IMR-90 (cell line): Measurements from ENCODE around the gene WRAP53. TPM values are rescaled to one million over a fixed set of nuclear protein-coding genes. Genes with fewer than 3 reads are reported as not detected.

ENCODE experiments used
- ATAC-seq: fragments of 200-7000 bp; cut with Tn5 transposase; 2 replicates; pipeline ENCODE4 v1.9.1; 2020; ENCODE audit warnings: low read depth, mild to moderate bottlenecking, moderate library complexity
- BruUV-seq: library from RNA; stranded (reverse); fragments of 400-500 nt; replicated peaks from 2 replicates; lab custom pipeline; 2021; lab: Mats Ljungman, UMichigan
- CTCF ChIA-PET: fragments of 300-600 bp; formaldehyde crosslinking; extraction: SDS; loops from one replicate; lab custom pipeline; 2021; ENCODE audit warnings: antibody characterized with exemption; lab: Yijun Ruan, JAX
- POLR2A ChIA-PET: fragments of 300-600 bp; sonication (Branson Sonifier 250); formaldehyde crosslinking; loops from one replicate; lab custom pipeline; 2022; ENCODE audit warnings: antibody characterized with exemption; ENCODE audit not compliant: unreplicated experiment; lab: Charles Lee
- DNase-seq: peaks from one replicate; pipeline ENCODE4 v3.0.0; 2013
- H2AFZ ChIP-seq: replicated peaks from 2 replicates; pipeline ENCODE3; 2013; ENCODE audit warnings: low read length, mild to moderate bottlenecking; ENCODE audit not compliant: poor library complexity
- H2AK5ac ChIP-seq: 2 replicates; pipeline ENCODE4 v1.6.1; 2013; ENCODE audit warnings: low read depth, low read length, inconsistent platforms
- H2AK9ac ChIP-seq: replicated peaks from 2 replicates; pipeline ENCODE3; 2013; ENCODE audit warnings: mild to moderate bottlenecking, low read depth, low read length, moderate library complexity; ENCODE audit not compliant: poor library complexity
- H2BK120ac ChIP-seq: 2 replicates; pipeline ENCODE4 v1.6.1; 2013; ENCODE audit warnings: low read depth, low read length, inconsistent platforms
- H2BK15ac ChIP-seq: 3 replicates; pipeline ENCODE4 v1.6.1; 2013; ENCODE audit warnings: low read depth, low read length, inconsistent platforms
- H2BK20ac ChIP-seq: 2 replicates; pipeline ENCODE4 v1.6.1; 2013; ENCODE audit warnings: low read depth, mild to moderate bottlenecking, inconsistent platforms, low read length, moderate library complexity
- H2BK5ac ChIP-seq: 2 replicates; pipeline ENCODE4 v1.6.1; 2013; ENCODE audit warnings: mild to moderate bottlenecking, low read depth, low read length, inconsistent platforms; ENCODE audit not compliant: poor library complexity, severe bottlenecking
- H3K14ac ChIP-seq: replicated peaks from 2 replicates; pipeline ENCODE4 v1.6.1; 2013; ENCODE audit warnings: low read depth, low read length, inconsistent platforms
- H3K18ac ChIP-seq: 2 replicates; pipeline ENCODE4 v1.6.1; 2013; ENCODE audit warnings: low read depth, low read length, control low read depth
- H3K23ac ChIP-seq: 2 replicates; pipeline ENCODE4 v1.6.1; 2013; ENCODE audit warnings: low read depth, low read length, inconsistent platforms
- H3K27ac ChIP-seq: 2 replicates; pipeline ENCODE4 v1.5.1; 2013; ENCODE audit warnings: mild to moderate bottlenecking, control low read depth, low read length; ENCODE audit not compliant: insufficient read depth
- H3K27me3 ChIP-seq: 2 replicates; pipeline ENCODE4 v1.6.1; 2013; ENCODE audit warnings: low read length; ENCODE audit not compliant: control insufficient read depth, insufficient read depth
- H3K36me3 ChIP-seq: 2 replicates; pipeline ENCODE4 v1.6.1; 2013; ENCODE audit warnings: low read length, mixed read lengths; ENCODE audit not compliant: control insufficient read depth, insufficient read depth
- H3K4ac ChIP-seq: 2 replicates; pipeline ENCODE4 v1.6.1; 2013; ENCODE audit warnings: low read depth, low read length, inconsistent platforms
- H3K4me1 ChIP-seq: 2 replicates; pipeline ENCODE4 v1.6.1; 2013; ENCODE audit warnings: low read length, mixed read lengths; ENCODE audit not compliant: control insufficient read depth, insufficient read depth
- H3K4me2 ChIP-seq: 2 replicates; pipeline ENCODE4 v1.6.1; 2013; ENCODE audit warnings: low read depth, mild to moderate bottlenecking, control low read depth, low read length, moderate library complexity
- H3K4me3 ChIP-seq: 2 replicates; pipeline ENCODE4 v1.5.1; 2013; ENCODE audit warnings: low read depth, mild to moderate bottlenecking, control low read depth, low read length, moderate library complexity; ENCODE audit not compliant: insufficient read depth
- H3K56ac ChIP-seq: 2 replicates; pipeline ENCODE4 v1.6.1; 2013; ENCODE audit warnings: low read length, inconsistent platforms; ENCODE audit not compliant: insufficient read depth; ENCODE audit errors: extremely low read depth
- H3K79me1 ChIP-seq, 2 experiments: 2 replicates each; pipeline ENCODE4 v1.6.1; 2013; ENCODE audit warnings: low read length in 2 of 2, inconsistent platforms in 1 of 2, low read depth in 1 of 2
- H3K9ac ChIP-seq: 2 replicates; pipeline ENCODE4 v1.6.1; 2013; ENCODE audit warnings: low read depth, low read length, control low read depth
- H3K9me1 ChIP-seq: 2 replicates; pipeline ENCODE4 v1.6.1; 2013; ENCODE audit warnings: low read length, inconsistent platforms; ENCODE audit not compliant: insufficient read depth
- H3K9me3 ChIP-seq: 2 replicates; pipeline ENCODE4 v1.6.1; 2013; ENCODE audit warnings: low read length; ENCODE audit not compliant: control insufficient read depth, insufficient read depth
- H4K20me1 ChIP-seq: 2 replicates; pipeline ENCODE4 v1.6.1; 2013; ENCODE audit warnings: low read length, inconsistent platforms; ENCODE audit not compliant: insufficient read depth
- H4K5ac ChIP-seq: 2 replicates; pipeline ENCODE4 v1.6.1; 2013; ENCODE audit warnings: mild to moderate bottlenecking, low read depth, low read length, control low read depth
- H4K8ac ChIP-seq, 2 experiments: 2 replicates each; pipeline ENCODE4 v1.6.1; 2013; ENCODE audit warnings: low read depth in 2 of 2, low read length in 2 of 2, control low read depth in 1 of 2, inconsistent platforms in 1 of 2
- H4K91ac ChIP-seq: 2 replicates; pipeline ENCODE4 v1.6.1; 2013; ENCODE audit warnings: low read depth, low read length, inconsistent platforms; ENCODE audit not compliant: insufficient read depth
- BHLHE40 ChIP-seq: fragments of 150-350 bp; IDR thresholded peaks from 2 replicates; pipeline ENCODE4 v1.6.1; 2016; ENCODE audit warnings: mild to moderate bottlenecking, low read depth, low read length
- FOS ChIP-seq: fragments of 150-350 bp; IDR thresholded peaks from 2 replicates; pipeline ENCODE4 v1.6.1; 2016; ENCODE audit warnings: low read depth, low read length
- RFX5 ChIP-seq: IDR thresholded peaks from 2 replicates; pipeline ENCODE4 v1.8.0; 2012; ENCODE audit warnings: low read depth, mild to moderate bottlenecking, low read length, moderate library complexity
- SMC3 ChIP-seq: fragments of 150-350 bp; IDR thresholded peaks from 2 replicates; pipeline ENCODE4 v1.6.1; 2016; ENCODE audit warnings: low read depth, mild to moderate bottlenecking, antibody characterized with exemption, low read length, moderate library complexity
- USF2 ChIP-seq: fragments of 150-350 bp; IDR thresholded peaks from 2 replicates; pipeline ENCODE4 v1.6.1; 2017; ENCODE audit warnings: mild to moderate bottlenecking, antibody characterized with exemption, low read length, low read depth
- WGBS, 2 experiments: methylation state at CpG; one replicate each; pipeline versions ENCODE4 v1.1.5 to v1.1.7; 2013; ENCODE audit warnings: missing lambda C conversion rate in 2 of 2; ENCODE audit not compliant: insufficient read length in 1 of 2; ENCODE audit errors: extremely low coverage in 2 of 2; 5-methylcytosine and 5-hydroxymethylcytosine counted together
- dilution Hi-C: fragments of 300-500 bp; cut with HindIII; formaldehyde crosslinking; loops from one replicate; pipeline ENCODE4 v1.14.3; 2018; ENCODE audit warnings: low sequenced_read_pairs; ENCODE audit not compliant: unreplicated experiment
- in situ Hi-C: fragments of 300-500 bp; cut with MboI; formaldehyde crosslinking; loops from 3 replicates; pipeline ENCODE4 v1.14.3; 2019; ENCODE audit warnings: low sequenced_read_pairs, inconsistent platforms, mixed read lengths
- intact Hi-C: fragments of 100-400 bp; cut with micrococcal nuclease; formaldehyde crosslinking; loops from 2 replicates; pipeline ENCODE4 v1.10.0; 2022
- polyA plus RNA-seq, 3 experiments: library from polyadenylated mRNA; depleted of rRNA; stranded (reverse); fragments of >200 nt; gene quantifications; 2 replicates each; pipeline ENCODE4 v1.2.3, GENCODE V29; 2012; ENCODE audit warnings: low replicate concordance in 1 of 3
- total RNA-seq: library from RNA; depleted of rRNA; stranded (reverse); fragments of >200 nt; gene quantifications from 2 replicates; pipeline ENCODE4 v1.2.3, GENCODE V29; 2012

Gene WRAP53
- total and polyA plus RNA-seq, 2 of the 4 experiments (the other 2 are of a cell fraction), result 6.6 to 9.5 TPM

GRCh38 chr17:7740481-7741001 is 52.3 kb downstream of the WRAP53 start:
- in situ Hi-C loops, result loop anchor here (5.0 to 25.0 kb wide), 3 partner anchors 42 to 247 kb away; no protein-coding TSS in a partner anchor
- no TSS peak for BruUV-seq
- H3K4me3 ChIP-seq, result no peak overlapping the region

More at GRCh38 chr17:7740481-7741001, 52.3 kb downstream of the WRAP53 start:
- dilution Hi-C loops (no loop called here), intact Hi-C loops (loop anchor here (5.0 kb wide), 1 partner anchor 157 kb away; no protein-coding TSS in a partner anchor)
- H3K18ac ChIP-seq, result no peak overlapping the region
- CTCF ChIA-PET, result no interaction called here
- H3K9me1 ChIP-seq, result no peaks in the 10 kb centered on the region
- ATAC-seq (no peak), DNase-seq (no peak)
- no peak overlapping the region for H3K56ac ChIP-seq
- no peaks in the 10 kb centered on the region for H4K20me1 ChIP-seq
- no peak overlapping the region for H2BK15ac ChIP-seq
- TF ChIP-seq SMC3 (no peak), RFX5 (no peak), USF2 (no peak), FOS (no peak), BHLHE40 (no peak)
- H3K14ac ChIP-seq, result no peak overlapping the region
- POLR2A ChIA-PET, result no interaction called here
- no peak overlapping the region for H3K4ac ChIP-seq
- no peak overlapping the region for H2BK5ac ChIP-seq
- no peak overlapping the region for H4K91ac ChIP-seq
- H3K36me3 ChIP-seq, result no peaks in the 10 kb centered on the region
- peaks cover 43% of the 10 kb centered on the region for H3K27me3 ChIP-seq
- peaks cover 5% of the 10 kb centered on the region; the same call in 1 of the 2 replicates for H3K4me1 ChIP-seq
- no peak overlapping the region for H2BK120ac ChIP-seq
- 47% methylated on average over 23 of the region's 42 CpGs; no CpG with 5 or more reads in 1 of the 2 experiments for WGBS, 2 experiments
- no peak overlapping the region for H3K27ac ChIP-seq
- H3K4me2 ChIP-seq, result no peak overlapping the region
- no peak overlapping the region for H4K8ac ChIP-seq
- H2BK20ac ChIP-seq, result no peak overlapping the region
- no peak overlapping the region for H4K5ac ChIP-seq
- no peak overlapping the region for H3K23ac ChIP-seq
- no peaks in the 10 kb centered on the region for H3K79me1 ChIP-seq
- no peak overlapping the region for H2AK5ac ChIP-seq
- no peaks in the 10 kb centered on the region for H3K9me3 ChIP-seq
- H2AFZ ChIP-seq, result peak overlapping the region; percentile 65
- H2AK9ac ChIP-seq, result peak overlapping the region; percentile 66
- H3K9ac ChIP-seq, result no peak overlapping the region
